HG03175 (cell line): ENCODE measurements around the gene SGPL1.

Experiments used
- ATAC-seq: cut with Tn5 transposase; IDR thresholded peaks from one replicate; pipeline ENCODE4 v1.9.1; 2021; ENCODE audit warnings: mild to moderate bottlenecking, moderate library complexity; ENCODE audit not compliant: unreplicated experiment

Gene SGPL1

DNA sequence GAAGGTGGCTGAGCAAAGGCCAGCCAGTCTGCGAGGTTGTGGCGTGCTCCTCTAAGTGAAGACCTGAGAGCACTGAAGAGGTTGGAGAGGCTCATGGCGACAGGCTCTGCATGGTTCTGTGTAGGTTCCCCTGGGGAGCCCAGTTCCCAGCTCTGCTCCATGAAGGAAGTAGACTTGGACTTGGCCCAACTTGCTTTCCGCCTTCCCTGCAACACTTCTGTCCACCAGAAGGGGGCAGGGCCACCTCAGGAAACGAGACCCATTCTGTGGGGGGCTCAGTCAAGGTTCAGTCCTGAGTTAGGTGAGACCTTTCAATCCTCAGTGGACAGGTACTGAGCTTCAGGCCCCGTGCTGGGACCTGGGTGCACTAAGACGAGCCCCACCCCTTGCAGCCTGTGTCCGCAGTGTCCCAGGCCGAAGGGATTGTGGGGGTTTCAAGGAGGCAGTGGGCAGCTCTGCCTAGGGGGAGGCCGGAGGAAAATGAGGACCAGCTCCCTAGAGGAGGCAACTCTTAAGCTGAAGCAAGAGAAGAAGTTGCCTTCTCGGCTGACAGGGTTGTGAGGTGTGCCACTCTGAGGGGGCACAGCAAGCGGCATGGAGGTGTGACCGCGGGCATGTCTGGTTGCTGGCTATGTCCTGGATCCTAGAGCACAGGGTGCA is 87.6 kb downstream of the SGPL1 start:
- ATAC-seq: no peak

DNA sequence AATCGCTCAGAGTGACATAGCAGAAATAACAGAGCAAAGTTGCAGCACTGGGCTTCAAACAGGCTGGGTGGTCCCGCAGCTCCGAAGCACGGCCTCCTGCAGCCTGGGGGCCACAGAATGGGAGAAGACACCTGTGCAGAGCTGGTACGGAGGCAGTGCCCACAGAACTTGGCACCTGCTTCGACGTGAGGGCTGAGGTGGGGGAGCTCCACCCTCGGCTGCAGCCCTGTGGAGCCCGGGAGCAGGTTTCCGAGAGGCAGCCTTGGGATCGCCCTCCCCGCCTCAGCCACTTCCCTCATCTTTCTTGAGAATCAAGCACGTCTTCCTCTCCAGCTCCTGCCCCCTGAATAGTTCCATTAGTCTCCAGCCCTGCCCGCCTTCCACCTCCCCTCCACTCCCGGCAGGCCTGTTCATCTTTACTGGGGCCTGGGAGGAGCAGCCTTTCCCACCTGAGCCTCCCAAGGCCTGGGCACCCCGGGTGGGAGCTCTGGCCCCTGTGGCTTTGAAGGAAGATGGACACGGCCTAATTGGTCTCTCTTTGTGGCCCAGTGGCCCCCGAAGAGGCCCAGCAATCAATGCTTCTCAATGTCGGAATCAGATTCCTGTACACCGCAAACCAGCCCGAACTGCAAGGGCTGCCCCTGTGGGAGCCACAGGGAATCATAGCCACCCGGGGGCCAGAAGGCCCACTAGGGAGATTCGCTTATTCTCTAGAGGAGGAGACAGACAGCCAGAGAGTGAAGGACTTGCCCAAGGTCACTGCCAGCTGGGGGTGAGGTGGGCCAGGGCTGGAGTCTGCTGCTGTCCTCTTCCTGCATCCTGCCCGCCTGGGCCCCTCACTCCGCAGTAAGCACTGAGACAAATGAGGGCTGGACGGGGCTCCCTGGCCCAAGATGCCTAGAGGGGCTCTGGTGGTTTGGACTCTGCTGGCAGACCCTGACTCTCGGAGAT is 89.6 kb downstream of the SGPL1 start:
- no peak for ATAC-seq

DNA sequence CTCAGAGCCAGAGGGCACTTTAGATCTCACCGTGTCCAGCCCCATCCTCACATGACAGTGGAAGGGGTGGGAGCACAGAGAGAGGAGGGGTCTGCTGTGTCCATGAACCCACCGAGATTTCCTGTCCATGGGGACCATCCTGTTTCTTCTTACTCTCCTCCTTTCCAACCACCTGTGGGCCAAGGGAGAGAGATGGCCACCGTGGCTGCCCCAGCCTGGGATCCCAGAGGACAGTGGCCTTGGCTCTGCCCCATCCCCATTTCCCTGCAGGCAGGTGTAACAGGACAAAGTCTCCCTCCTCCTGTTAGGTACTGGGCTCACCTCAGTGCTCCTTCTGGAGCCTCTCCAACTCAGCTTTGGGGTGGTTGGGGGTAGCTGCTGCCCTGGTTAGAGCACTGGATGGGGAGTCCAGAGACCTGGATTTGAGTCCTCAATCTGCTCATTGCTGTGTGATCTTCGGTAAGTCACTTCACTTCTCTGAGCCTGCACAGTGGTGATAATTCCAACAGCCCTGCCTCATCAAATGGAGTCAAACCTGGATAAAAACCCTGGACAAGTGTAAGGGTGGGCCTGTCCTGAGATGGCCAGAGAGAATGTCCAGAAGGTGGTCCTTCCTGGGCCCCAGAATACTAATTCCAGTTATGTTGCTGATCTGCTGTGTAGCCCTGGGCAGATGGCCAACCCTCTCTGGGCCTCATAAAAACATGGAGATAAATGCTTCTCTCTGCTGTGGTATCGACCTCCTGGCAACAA is 90.5 kb downstream of the SGPL1 start:
- no peak for ATAC-seq

DNA sequence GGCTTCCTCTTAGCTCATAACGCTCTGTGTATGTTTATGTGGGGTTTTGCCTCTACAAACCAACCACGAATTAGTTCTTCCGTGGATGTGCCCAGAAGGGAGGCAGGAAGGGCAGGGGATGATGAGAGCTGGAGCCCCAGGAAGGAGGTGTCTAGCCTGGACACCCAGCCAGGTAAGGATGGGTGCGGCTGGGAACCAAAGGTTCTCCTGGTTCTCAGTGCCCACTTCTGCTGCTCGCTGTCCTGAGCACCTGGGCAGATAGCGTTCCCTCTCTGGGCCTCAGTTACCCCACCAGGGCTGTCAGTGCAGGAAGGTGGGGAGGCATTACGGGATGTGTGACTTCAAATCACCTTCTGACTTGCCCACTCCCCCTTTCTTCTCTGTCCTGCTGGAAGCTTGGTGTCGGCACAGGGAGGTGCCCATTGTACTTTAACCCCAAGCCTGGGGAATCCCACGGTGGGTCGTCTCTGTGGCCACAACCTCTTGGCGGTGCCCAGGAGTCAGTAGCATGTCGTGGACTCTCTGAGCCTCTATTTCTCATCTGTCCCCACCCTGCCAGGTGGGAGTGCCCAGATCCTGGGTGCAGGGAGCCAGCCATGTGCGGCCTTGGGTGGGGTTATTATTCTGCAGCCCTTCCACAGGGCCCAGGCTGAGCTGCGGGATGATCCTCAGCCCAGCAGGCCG is 91.3 kb downstream of the SGPL1 start:
- ATAC-seq: no peak

DNA sequence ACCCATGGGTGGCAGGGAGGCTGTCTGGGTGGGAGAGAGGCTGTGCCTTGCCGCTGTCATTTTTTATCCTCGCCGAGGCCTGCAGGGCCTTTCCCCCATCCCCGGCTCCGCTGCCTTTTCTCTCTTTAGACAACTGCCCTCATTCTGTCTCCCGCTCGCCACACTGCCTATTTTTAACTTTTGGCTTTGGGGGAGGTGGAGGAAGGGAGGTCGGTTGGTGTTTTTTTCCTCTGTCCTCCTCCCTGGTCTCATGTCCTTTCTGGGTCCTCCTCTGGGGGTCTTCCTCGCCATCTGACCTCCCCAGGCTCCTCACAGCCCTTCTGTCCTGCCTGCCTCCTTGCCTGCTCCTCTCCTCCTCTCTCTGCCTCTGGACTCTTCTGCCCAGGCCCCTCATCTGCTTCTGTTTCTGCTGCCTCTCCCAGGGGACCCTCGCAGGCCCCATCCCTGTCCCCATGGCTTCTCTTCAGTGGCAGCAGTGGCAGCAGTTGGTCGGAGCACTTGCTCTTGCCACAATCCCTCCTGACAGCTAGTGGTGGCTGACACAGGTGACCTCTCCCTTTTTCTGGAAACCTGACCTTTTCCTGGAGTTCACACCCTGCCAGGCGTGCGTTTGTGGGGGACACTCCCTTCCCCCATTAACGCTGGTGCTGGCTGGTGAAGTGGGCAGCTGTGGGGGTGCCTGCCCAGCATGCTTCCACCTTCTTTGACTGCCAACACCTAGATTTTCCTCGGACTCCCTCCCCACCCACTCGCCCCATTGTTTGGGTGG is 92.1 kb downstream of the SGPL1 start:
- ATAC-seq: no peak

DNA sequence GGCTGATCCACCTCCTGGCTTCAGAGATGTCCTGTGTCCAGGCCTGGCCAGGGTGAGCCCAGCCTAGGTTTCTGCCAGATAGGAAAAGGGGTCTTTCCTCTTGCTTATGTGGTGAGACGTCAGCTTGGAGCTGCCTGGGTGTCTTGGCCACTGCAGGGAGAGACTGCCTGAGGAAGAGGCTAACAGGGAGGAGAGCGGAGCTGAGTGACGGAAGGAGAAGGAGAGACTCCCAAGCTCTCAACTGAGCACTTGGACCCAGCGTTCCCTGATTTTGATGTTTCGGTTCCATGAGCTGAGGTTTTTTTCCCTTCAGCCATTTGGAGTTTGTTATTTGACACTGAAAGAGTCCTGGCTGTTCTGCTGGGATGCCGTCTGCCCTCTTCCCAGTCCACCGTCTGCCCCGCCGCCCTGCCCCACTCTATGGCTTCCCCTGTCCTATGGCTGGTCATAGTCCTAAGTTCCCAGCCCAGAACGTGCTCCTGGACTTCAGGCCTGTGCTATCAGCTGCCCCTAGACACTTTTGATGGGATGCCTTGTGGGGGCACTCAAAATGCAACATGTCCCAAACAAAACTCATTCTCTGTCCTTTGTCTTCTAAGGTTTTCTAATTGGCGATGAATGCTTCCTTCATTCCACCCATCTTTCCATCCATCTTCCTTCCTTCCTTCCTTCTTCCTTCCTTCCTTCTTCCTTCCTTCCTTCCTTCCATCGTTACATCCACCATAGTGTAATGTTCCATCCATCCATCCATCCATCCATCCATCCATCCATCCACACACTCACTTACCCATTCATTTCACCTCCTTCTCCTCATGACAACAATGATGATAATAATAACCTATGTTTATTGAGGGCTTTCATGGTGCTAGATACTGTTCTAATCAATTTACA is 92.9 kb downstream of the SGPL1 start:
- ATAC-seq: no peak

DNA sequence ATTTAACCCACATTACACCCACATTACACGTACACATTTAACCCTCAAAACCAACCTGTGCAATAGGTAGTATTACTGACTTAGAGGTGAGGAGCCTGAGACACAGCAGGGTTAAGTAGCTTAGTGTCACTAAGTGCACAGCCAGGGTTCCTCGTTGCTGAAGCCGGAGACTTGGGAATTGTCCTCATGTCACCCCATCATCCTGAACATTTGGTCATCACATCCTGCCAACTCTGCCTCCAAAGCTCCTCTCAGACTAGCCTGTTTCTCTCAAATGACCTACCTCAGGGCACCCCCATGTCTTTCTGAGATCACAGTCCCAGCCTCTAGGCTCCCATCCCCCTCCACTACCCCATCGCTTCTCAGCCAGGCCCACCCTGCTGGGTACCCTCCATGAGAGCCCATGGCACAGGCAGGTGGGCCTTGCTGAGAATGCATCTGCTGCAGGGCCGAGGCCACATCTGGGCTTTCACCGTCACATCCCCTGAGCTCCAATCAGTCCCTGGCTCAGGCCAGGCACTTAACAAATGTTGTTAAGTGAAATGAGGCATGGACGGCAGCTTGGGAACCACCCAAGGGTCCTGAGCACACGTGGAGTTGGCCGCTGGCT is 93.7 kb downstream of the SGPL1 start:
- ATAC-seq: no peak

DNA sequence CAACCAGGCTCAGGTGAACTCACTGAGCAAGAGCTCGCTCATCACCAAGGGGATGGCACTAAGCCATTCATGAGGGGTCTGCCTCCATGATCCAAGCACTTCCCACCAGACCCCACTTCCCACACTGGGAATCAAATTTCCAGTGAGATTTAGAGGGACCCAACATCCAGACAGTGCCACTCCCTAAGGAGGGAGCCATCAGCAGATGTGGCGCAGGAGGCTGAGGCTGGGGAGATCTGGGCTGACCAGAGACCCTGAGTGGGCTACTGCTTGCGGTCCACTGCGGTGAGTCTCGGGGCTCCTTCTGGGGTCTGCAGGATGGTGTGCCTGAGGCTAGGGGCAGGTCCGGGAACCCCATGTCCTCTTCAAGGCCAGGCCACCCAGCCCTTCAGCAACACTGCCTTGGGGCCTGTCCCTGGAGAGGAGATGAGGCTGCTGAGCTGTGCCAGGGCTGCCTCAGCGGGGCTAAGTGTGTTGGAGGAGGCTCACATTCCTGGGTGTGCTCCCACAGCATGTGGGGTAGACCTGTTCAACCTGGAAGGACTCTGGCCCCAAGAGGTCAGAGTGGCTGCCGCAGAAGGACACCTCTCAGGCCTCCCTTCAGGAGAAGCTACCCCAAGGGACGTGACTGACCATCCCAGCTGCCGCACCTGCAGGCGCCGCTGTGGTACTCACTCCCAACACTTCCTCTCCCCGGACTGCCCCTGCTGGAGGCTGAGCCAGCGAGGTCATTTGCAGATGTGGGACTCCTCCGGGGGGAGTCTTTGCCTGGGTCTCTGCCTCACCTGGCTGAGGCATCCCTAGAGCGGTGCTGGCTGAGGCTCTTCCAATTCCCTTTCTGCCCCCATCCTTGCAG is 95.0 kb downstream of the SGPL1 start:
- no peak for ATAC-seq

DNA sequence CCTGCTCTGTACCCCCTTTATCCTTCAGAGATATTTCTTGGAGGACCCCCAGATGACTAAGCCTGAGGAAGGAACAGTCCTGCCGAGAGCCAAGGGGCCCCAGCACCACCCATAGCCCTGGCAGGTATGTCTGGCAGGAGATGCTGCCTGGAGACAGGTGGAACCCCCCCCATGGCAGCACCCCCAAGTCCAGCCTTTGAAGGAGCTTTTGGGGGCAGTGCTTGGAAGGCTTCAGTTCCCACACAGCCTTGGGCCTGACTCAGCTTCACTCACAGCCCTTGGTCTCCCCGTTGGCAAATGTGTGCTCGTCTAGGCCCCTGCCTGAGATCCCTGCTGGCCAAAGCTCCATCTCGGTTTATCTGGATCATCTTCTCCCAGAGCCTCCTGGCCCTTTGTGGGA is 95.6 kb downstream of the SGPL1 start:
- ATAC-seq: no peak

DNA sequence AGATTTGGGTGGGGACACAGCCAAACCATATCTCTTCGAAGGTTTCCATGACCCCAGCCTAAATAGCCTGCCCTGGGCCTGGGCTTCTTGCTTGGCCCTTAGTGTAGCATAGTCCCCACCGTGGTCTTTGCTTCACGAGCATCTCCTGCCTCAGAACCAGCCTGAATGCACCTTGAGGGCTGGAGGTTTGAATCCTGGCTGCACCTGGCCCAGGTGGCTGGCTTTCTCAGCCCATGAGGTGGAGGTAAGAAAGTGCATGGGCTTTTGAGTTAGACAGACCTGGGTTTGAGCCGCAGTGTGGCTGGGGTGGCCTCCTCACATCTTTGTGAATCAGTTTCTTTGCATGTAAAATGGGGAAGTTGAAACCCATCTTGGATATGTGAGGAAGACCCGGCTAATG is 96.8 kb downstream of the SGPL1 start:
- ATAC-seq: no peak

DNA sequence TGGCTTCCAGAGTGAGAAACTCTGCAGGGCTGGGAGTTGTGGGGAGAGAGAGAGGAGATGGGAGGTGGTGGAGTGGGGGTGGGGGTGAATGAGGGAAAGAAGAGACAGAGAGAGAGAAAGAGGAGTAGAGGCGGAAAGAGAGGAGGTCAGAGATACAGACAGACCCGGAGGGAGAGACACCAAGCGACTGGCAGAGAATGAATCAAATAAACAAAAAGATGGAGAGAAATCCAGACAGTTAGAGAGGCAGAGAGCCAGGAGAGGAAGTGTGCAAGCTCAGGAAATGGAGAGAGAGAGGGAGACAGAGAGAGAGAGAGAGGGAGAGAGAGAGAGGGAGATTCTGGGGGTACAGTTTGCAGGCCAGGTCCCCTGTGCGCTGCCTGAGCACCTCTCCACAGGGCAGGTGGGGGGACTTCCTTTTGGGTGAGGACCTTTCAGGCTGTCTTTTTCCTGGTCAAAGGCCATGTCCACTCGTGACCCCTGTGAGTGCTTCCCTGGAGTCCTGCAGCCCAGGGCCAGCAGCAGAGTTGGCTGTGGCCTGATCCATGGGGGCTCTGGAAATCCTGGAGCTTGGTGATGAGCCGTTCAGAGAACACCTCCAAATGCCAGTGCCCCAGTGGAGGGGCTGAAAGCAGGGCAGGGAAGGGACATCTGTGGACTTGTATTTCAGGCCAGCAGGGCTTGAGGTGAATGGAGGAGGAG is 97.6 kb downstream of the SGPL1 start:
- no peak for ATAC-seq

DNA sequence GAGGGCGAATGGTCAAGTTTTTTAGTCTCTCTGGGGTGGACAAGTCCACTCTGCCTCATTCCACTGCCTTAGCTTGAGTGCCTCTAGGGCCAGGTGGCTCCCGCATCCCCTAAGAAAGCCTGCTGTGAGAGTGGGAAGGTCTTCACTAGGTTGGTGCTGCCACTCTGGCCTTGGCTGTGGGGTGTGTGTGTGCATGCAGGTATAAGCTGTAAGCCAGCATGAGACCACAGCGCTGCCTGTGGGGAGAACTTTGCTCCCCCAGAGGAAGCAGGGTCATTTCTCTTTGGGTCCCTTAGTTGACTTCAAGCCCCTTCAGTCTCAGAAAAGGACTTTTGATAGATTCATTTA is 98.1 kb downstream of the SGPL1 start:
- ATAC-seq: no peak

DNA sequence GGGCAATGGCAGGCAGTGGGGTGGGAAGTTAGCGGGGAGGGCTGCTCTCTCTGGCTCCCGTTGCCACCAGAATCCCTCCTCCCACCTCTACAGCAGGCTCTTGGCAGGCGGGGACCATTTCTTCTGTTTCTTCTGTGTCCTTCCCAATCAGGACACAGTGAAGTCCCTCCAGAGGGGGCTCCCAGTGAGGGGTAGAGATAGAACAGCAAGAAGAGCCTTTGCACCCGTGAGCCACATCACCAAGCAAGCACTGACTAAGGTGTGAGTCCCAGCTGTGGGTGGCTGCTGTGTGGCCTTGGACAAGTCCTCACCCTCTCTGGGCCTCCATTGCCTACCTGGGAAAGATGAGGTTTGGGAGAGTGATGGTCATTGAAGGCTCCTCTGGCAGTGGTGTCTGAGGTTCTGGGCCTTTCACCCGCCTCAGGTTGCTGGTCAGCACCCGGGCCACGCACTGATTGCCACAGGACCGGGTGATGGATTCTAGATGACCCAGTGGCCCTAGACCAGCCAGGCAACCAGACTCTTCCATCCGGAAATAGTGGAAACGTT is 98.6 kb downstream of the SGPL1 start:
- no peak for ATAC-seq

DNA sequence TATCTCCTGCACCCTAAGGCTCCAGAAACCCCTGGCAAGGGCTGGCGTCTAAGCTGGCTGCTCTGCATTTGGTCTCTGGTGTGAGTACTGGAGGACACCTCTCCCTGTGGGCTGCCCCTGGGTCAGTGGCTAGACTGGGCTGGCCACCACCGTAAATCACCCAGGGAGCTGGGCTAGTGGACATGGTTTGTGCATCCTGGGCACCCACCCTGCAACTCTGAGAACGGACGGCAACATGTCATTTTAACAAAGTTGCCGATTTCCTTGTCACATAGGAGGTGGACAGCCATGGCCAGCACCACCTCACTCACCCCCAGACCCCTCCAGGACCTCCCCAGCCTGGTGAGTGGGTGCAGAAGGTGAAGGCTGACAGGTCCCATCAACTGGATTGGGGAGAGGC is 99.5 kb downstream of the SGPL1 start:
- no peak for ATAC-seq

DNA sequence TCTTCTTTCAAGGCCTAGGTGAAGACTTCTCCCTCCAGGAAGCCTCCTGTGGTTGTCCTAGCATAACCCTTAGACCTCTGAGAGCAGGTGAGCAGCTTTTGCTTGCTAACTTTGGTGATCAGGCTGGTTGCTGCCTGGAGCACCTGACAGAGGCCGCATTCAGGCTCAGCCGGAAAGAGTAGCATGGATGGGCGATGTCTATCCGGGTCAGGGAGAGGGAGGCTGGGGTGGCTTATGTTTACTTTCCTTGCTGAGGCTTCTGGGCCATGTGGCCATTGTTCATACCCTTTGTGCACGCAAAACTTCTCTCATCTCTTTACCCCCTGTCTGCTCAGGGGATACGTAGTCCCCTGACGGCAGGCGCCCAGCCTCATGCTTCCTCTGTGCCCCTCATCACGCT is 100.1 kb downstream of the SGPL1 start:
- ATAC-seq: no peak

DNA sequence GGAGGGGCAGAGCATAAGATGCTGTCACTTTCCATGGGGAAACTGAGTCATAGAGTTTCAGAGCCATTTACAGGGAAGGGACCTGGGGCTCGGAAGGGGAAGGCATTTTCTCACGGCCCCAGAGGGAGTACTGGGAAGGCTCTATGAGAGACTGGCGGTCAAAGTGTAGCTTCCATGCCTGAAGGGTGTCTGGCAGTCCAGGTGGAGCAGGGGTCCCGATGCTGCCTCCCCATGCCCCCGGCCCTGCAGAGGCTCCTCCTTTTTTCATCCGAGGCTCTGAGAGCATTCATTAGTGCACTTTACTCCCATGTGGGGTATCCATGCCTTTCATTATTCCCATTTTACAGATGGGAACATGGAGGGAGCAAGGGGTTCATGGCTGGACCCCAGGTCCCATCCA is 100.5 kb downstream of the SGPL1 start:
- ATAC-seq: no peak

DNA sequence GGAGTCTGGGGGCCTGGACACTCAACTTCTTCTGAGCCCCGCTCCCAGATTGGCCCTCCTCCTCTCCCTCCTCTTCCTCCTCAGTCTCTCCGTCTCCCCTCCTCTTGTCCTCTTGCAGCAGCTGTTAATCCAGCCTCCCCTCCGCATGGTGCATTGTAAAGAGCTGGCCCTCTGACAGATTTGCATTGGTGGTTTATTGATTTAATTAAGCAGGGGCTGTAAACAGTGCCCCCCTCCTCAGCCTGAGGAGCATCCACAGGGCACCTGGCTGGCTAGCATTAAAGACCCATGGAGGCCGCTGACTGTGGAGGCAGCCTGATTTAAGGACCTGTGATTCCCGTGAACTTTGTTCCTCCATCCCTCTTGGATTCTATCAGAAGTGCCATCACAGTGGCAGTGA is 101.5 kb downstream of the SGPL1 start:
- ATAC-seq: no peak
